K562 (cell line): ENCODE measurements around the gene TERB2. TPM values are rescaled to one million over a fixed set of nuclear protein-coding genes. Genes with fewer than 3 reads are reported as not detected.

Experiments
- DNMT1 ChIP-seq: fragments of 450-650 bp; IDR thresholded peaks from 2 replicates; pipeline ENCODE4 v1.6.1; 2016; ENCODE audit warnings: antibody characterized with exemption, mild to moderate bottlenecking
- HCFC1 ChIP-seq: IDR thresholded peaks from 2 replicates; pipeline ENCODE4 v1.6.1; 2012; ENCODE audit warnings: low read depth, low read length, improper control_type of control experiment
- HNRNPL ChIP-seq: fragments of 200-400 bp; formaldehyde crosslinking; IDR thresholded peaks from 2 replicates; pipeline ENCODE4 v1.6.1; 2017; ENCODE audit warnings: low read depth, mild to moderate bottlenecking, low read length
- IFI16 ChIP-seq: fragments of 250-450 bp; sonication (Bioruptor Pico); IDR thresholded peaks from 2 replicates; pipeline ENCODE4 v2.1.2; 2022; ENCODE audit warnings: mild to moderate bottlenecking, inconsistent platforms
- KLF13 ChIP-seq: fragments of 450-650 bp; IDR thresholded peaks from 2 replicates; pipeline ENCODE4 v1.6.1; 2016; ENCODE audit warnings: missing genetic modification characterization, low read depth, mild to moderate bottlenecking, missing compliant biosample characterization, moderate library complexity, borderline replicate concordance
- NR3C1 ChIP-seq: sonication (generic); formaldehyde crosslinking; IDR thresholded peaks from 2 replicates; pipeline ENCODE4 v1.8.1; 2022; ENCODE audit warnings: missing genetic modification reagents
- POLR2B ChIP-seq: fragments of 450-650 bp; IDR thresholded peaks from 2 replicates; pipeline ENCODE4 v1.6.1; 2018; ENCODE audit warnings: low read depth; ENCODE audit not compliant: partially characterized antibody
- POU5F1 ChIP-seq: fragments of 150-350 bp; IDR thresholded peaks from 2 replicates; pipeline ENCODE4 v1.6.1; 2014; ENCODE audit warnings: borderline replicate concordance, low read length, low read depth, mild to moderate bottlenecking; ENCODE audit not compliant: partially characterized antibody
- SMARCE1 ChIP-seq: fragments of 450-650 bp; IDR thresholded peaks from 2 replicates; pipeline ENCODE4 v1.7.1; 2016; ENCODE audit warnings: mild to moderate bottlenecking
- SRSF3 ChIP-seq: fragments of 200-400 bp; formaldehyde crosslinking; IDR thresholded peaks from 2 replicates; pipeline ENCODE4 v1.6.1; 2016; ENCODE audit warnings: mild to moderate bottlenecking, low read length, moderate library complexity; ENCODE audit not compliant: insufficient read depth
- ZNF445 ChIP-seq: fragments of 250-450 bp; sonication (Bioruptor Pico); IDR thresholded peaks from 2 replicates; pipeline ENCODE4 v1.4.0; 2020; ENCODE audit warnings: low read depth, mild to moderate bottlenecking, moderate library complexity
- ZNF76 ChIP-seq: fragments of 250-450 bp; sonication (Bioruptor Pico); IDR thresholded peaks from 2 replicates; pipeline ENCODE4 v1.4.0; 2020; ENCODE audit warnings: mild to moderate bottlenecking, moderate library complexity, borderline replicate concordance
- polyA plus RNA-seq, 8 experiments: library from polyadenylated mRNA; depleted of rRNA in 4 of 8; stranded (reverse) in 5 of 8; unstranded in 3 of 8; fragments of >200 nt; fragmentation: Nextera tagmentation in 2 of 8; fragmentation: Illumina TruSeq in 1 of 8; extraction: Ambion mirVana in 2 of 8; extraction: Trizol in 1 of 8; gene quantifications; 2 replicates each; pipeline versions ENCODE4 v1.2.1 to v1.2.3, GENCODE V29; 2011 to 2014; ENCODE audit warnings: inconsistent platforms in 1 of 8, missing spikeins in 1 of 8
- total RNA-seq, 7 experiments: library from RNA; depleted of rRNA in 6 of 7; stranded (reverse); fragments of >200 nt in 6 of 7; fragmentation: Illumina TruSeq in 2 of 7; extraction: Trizol in 2 of 7; gene quantifications; 2 replicates each; pipeline versions ENCODE4 v1.2.1 to v1.2.3, GENCODE V29; 2011 to 2021; ENCODE audit warnings: low replicate concordance in 1 of 7
- TF ChIP-seq, protein P1 (sequence below), 2 experiments: fragments of 450-650 bp; IDR thresholded peaks; 2 replicates each; pipeline ENCODE4 v1.6.1; 2016; ENCODE audit warnings: mild to moderate bottlenecking in 2 of 2, borderline replicate concordance in 1 of 2, low read depth in 1 of 2, moderate library complexity in 1 of 2
- TF ChIP-seq, protein P2 (sequence below): fragments of 450-650 bp; IDR thresholded peaks from 2 replicates; pipeline ENCODE4 v1.6.1; 2016; ENCODE audit warnings: antibody characterized with exemption
- TF ChIP-seq, protein P3 (sequence below): sonication (generic); IDR thresholded peaks from 2 replicates; pipeline ENCODE4 v1.6.1; 2016

The TERB2 gene
- total and polyA plus RNA-seq, 9 of the 15 experiments (the other 6 are each of a cell fraction or from before 2014, with no cell fraction given), result not detected

DNA sequence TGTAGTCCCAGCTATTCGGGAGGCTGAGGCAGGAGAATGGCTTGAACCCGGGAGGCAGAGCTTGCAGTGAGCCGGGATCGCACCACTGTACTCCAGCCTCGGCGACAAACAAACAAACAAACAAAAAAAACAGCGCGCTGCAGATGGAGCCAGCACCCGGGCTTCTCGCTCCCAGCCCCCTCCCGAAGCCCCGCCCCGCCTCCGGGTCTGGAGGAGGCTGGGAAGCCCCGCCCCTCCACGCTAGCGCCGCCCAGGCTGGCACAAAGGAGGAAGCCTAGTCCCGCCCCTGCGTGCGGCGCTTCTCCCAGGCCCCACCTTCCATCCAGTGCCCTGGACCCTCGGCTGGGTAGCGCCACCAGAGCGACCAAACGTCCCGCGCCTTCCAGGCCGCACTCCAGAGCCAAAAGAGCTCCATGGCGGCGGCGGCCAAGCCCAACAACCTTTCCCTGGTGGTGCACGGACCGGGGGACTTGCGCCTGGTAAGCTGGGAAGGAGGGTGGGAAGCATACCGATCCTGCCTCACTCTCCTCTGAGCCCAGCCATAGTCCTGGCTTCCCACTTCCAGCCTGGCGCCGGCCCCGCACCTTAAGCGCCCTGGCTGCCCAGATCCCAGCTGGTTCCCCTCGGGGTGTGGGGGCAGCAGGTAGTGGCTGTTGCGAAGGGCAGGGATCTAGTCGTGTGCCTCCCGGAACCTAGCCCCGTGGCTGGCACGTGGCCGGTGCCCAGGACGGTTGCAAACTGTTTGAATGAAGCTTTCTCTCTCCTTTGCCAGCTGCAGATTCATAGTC is 66.6 kb downstream of the TERB2 start, which contains the start of gene SORD (continued):
- TF ChIP-seq, protein P1, sequence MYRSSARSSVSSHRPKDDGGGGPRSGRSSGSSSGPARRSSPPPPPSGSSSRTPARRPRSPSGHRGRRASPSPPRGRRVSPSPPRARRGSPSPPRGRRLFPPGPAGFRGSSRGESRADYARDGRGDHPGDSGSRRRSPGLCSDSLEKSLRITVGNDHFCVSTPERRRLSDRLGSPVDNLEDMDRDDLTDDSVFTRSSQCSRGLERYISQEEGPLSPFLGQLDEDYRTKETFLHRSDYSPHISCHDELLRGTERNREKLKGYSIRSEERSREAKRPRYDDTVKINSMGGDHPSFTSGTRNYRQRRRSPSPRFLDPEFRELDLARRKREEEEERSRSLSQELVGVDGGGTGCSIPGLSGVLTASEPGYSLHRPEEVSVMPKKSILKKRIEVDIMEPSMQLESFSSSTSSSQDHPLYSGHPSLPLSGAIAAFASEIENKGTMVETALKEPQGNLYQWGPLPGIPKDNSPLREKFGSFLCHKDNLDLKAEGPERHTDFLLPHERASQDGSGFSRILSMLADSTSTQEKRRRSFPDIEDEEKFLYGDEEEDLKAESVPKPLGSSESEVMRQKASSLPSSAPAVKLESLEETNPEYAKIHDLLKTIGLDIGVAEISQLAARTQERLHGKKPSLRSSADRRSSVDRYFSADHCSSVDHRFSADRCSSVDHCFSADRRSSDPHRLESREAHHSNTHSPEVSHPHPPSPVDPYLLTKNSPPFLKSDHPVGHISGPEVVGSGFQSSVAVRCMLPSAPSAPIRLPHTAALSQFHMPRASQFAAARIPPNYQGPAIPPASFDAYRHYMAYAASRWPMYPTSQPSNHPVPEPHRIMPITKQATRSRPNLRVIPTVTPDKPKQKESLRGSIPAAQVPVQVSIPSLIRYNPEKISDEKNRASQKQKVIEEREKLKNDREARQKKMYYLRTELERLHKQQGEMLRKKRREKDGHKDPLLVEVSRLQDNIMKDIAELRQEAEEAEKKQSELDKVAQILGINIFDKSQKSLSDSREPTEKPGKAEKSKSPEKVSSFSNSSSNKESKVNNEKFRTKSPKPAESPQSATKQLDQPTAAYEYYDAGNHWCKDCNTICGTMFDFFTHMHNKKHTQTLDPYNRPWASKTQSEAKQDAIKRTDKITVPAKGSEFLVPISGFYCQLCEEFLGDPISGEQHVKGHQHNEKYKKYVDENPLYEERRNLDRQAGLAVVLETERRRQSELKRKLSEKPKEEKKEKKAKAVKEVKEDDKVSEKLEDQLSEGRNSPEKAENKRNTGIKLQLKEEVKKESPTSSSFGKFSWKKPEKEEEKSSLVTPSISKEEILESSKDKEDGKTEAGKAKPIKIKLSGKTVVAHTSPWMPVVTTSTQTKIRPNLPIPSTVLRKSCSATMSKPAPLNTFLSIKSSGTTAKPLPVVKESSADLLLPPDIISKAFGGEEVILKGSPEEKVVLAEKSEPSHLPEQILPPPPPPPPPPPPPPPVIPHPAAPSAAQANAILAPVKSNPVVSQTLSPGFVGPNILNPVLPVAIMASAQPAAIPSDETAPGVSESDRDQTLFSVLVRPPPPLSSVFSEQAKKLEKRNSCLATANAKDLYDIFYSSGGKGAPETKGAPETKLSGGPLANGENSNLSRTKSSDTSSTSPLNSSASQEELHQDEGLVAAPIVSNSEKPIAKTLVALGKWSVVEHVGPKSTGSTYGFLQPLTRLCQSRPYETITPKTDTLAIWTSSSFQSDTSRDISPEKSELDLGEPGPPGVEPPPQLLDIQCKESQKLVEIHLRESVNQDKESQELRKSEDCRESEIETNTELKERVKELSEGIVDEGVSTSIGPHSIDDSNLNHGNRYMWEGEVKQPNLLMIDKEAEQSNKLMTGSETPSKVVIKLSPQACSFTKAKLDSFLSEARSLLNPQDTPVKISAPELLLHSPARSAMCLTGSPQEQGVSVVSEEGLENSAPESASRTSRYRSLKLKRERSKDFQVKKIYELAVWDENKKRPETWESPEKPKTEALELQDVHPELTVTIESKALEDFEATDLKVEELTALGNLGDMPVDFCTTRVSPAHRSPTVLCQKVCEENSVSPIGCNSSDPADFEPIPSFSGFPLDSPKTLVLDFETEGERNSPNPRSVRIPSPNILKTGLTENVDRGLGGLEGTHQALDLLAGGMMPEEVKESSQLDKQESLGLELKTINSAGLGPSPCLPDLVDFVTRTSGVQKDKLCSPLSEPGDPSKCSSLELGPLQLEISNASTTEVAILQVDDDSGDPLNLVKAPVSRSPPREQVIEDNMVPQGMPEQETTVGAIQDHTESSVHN (IDR thresholded peaks at IDR 0.05; ENCODE audit: borderline replicate concordance in 1 of 2, low read depth in 1 of 2), result no peak
- TF ChIP-seq DNMT1, result no peak
- TF ChIP-seq, protein P2, sequence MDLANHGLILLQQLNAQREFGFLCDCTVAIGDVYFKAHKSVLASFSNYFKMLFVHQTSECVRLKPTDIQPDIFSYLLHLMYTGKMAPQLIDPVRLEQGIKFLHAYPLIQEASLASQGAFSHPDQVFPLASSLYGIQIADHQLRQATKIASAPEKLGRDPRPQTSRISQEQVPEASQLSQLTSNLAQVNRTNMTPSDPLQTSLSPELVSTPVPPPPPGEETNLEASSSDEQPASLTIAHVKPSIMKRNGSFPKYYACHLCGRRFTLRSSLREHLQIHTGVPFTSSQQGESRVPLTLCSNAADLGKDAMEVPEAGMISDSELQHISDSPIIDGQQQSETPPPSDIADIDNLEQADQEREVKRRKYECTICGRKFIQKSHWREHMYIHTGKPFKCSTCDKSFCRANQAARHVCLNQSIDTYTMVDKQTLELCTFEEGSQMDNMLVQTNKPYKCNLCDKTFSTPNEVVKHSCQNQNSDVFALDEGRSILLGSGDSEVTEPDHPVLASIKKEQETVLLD, result no peak
- no peak for TF ChIP-seq HCFC1
- TF ChIP-seq SRSF3, result no peak
- TF ChIP-seq POU5F1, result no peak
- no peak for TF ChIP-seq NR3C1 (CRISPR knock-in tag)
- no peak for TF ChIP-seq ZNF76 (CRISPR knock-in tag)
- peak; percentile 58 for TF ChIP-seq POLR2B
- TF ChIP-seq, protein P3, sequence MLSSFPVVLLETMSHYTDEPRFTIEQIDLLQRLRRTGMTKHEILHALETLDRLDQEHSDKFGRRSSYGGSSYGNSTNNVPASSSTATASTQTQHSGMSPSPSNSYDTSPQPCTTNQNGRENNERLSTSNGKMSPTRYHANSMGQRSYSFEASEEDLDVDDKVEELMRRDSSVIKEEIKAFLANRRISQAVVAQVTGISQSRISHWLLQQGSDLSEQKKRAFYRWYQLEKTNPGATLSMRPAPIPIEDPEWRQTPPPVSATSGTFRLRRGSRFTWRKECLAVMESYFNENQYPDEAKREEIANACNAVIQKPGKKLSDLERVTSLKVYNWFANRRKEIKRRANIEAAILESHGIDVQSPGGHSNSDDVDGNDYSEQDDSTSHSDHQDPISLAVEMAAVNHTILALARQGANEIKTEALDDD, result no peak
- no peak for TF ChIP-seq ZNF445 (CRISPR knock-in tag)
- no peak for TF ChIP-seq KLF13 (tag)
- no peak for TF ChIP-seq IFI16 (CRISPR knock-in tag)
- TF ChIP-seq HNRNPL, result peak; percentile 74; the same call in 1 of the 2 replicates
- TF ChIP-seq SMARCE1, result peak; percentile 47; the same call in 1 of the 2 replicates
